M059J (cell line): ENCODE measurements around the gene PPIL1. TPM values are rescaled to one million over a fixed set of nuclear protein-coding genes. Genes with fewer than 3 reads are reported as not detected.
"Not testable (repeated sequence)": the region's sequence is repeated elsewhere in the genome, so short reads cannot be mapped to it uniquely, and the experiment has no call there.

ENCODE experiments used
- DNase-seq: peaks from one replicate; pipeline ENCODE4 v3.0.0-alpha.2; 2012; ENCODE audit warnings: low read depth
- total RNA-seq: library from RNA; depleted of rRNA; stranded (reverse); fragments of >200 nt; shearing (Covaris generic); gene quantifications from 2 replicates; pipeline ENCODE4 v1.2.3, GENCODE V29; 2014; rRNA removed

The PPIL1 gene
- total RNA-seq, 1 experiment from 2014 or later: 84.3 TPM

GRCh38 chr6:36817176-36817817, 57.3 kb downstream of the PPIL1 start:
- DNase-seq: no peak

- DNase-seq: no peak
Measured at GRCh38 chr6:36815962-36816735, 58.5 kb downstream of the PPIL1 start.

- DNase-seq: no peak
Measured at GRCh38 chr6:36814249-36814648, 60.4 kb downstream of the PPIL1 start.

GRCh38 chr6:36813526-36813925, 61.1 kb downstream of the PPIL1 start:
- no peak for DNase-seq

- DNase-seq: not testable (repeated sequence)
Measured at GRCh38 chr6:36813047-36813446, 61.6 kb downstream of the PPIL1 start.

GRCh38 chr6:36809941-36810803, 64.4 kb downstream of the PPIL1 start:
- no peak for DNase-seq

- no peak for DNase-seq
Measured at GRCh38 chr6:36809156-36809555, 65.4 kb downstream of the PPIL1 start.

GRCh38 chr6:36808634-36809033, 66.0 kb downstream of the PPIL1 start:
- DNase-seq: no peak

GRCh38 chr6:36807750-36808149, 66.9 kb downstream of the PPIL1 start:
- no peak for DNase-seq

GRCh38 chr6:36807143-36807542, 67.5 kb downstream of the PPIL1 start:
- no peak for DNase-seq

- no peak for DNase-seq
Measured at GRCh38 chr6:36805917-36806316, 68.7 kb downstream of the PPIL1 start.

GRCh38 chr6:36805096-36805797, 69.4 kb downstream of the PPIL1 start:
- no peak for DNase-seq

Other genes with a start within 250 kb of the PPIL1 start
- 48.5 and 53.0 TPM in 2 replicates for gene CDKN1A, start 196.1 kb downstream of the PPIL1 start, total RNA-seq
- not detected in 2 replicates for gene RAB44, start 177.0 kb downstream of the PPIL1 start, total RNA-seq
- gene CPNE5, start 35.4 kb downstream of the PPIL1 start, total RNA-seq: 0.02 TPM in 1 of 2 replicates, not detected in the other
- gene C6orf89, start 11.1 kb upstream of the PPIL1 start, total RNA-seq: 84.5 and 91.1 TPM in 2 replicates
- not detected in 2 replicates for gene PI16, start 79.9 kb upstream of the PPIL1 start, total RNA-seq
- 385 and 490 TPM in 2 replicates for gene MTCH1, start 111.4 kb upstream of the PPIL1 start, total RNA-seq
- not detected in 2 replicates for gene FGD2, start 130.9 kb upstream of the PPIL1 start, total RNA-seq